ENCODE results near the gene AGFG2.
"Not testable (repeated sequence)": the region's sequence is repeated elsewhere in the genome, so short reads cannot be mapped to it uniquely, and the experiment has no call there.

Gene AGFG2

GRCh38 chr7:100538654-100539435 is at the start of gene AGFG2:
TSS of gene AGFG2 (plus strand) at chr7:100539203. CDS start at chr7:100539347, 144 bp downstream.
- peak; percentile 100 for DNase-seq

- DNase-seq = peak; percentile 39
These were observed 49.2 kb upstream of the AGFG2 start for GRCh38 chr7:100489824-100490223.

- no peak for DNase-seq
These were observed 48.4 kb upstream of the AGFG2 start for GRCh38 chr7:100490483-100491191.

GRCh38 chr7:100491192-100491578 is 47.8 kb upstream of the AGFG2 start:
- no peak for DNase-seq

- no peak for DNase-seq
These were observed 46.1 kb upstream of the AGFG2 start for GRCh38 chr7:100492738-100493475.

GRCh38 chr7:100493476-100494264 is 45.3 kb upstream of the AGFG2 start:
- DNase-seq = no peak

GRCh38 chr7:100496509-100496908 is 42.5 kb upstream of the AGFG2 start:
- DNase-seq = no peak

GRCh38 chr7:100500743-100501142 is 38.3 kb upstream of the AGFG2 start:
- not testable (repeated sequence) for DNase-seq

- DNase-seq = not testable (repeated sequence)
These were observed 35.0 kb upstream of the AGFG2 start for GRCh38 chr7:100504031-100504430.

- DNase-seq = no peak
These were observed 34.0 kb upstream of the AGFG2 start for GRCh38 chr7:100504887-100505611.

- DNase-seq = no peak
These were observed 32.6 kb upstream of the AGFG2 start for GRCh38 chr7:100506356-100506923.

- DNase-seq = no peak
These were observed 29.8 kb upstream of the AGFG2 start for GRCh38 chr7:100509231-100509630.

GRCh38 chr7:100510437-100511239 is 28.4 kb upstream of the AGFG2 start:
- DNase-seq = no peak

GRCh38 chr7:100513212-100513810 is 25.7 kb upstream of the AGFG2 start:
- no peak for DNase-seq

- DNase-seq = no peak
These were observed 23.9 kb upstream of the AGFG2 start for GRCh38 chr7:100515072-100515532.

- no peak for DNase-seq
These were observed 22.7 kb upstream of the AGFG2 start for GRCh38 chr7:100516135-100516812.

- no peak for DNase-seq
These were observed 21.7 kb upstream of the AGFG2 start for GRCh38 chr7:100517305-100517704.

- DNase-seq = no peak
These were observed 19.4 kb upstream of the AGFG2 start for GRCh38 chr7:100519580-100519979.

GRCh38 chr7:100520138-100520537 is 18.9 kb upstream of the AGFG2 start:
- DNase-seq = no peak

GRCh38 chr7:100521076-100521475 is 17.9 kb upstream of the AGFG2 start:
- DNase-seq = no peak
